GM18520 (cell line): Measurements from ENCODE around the gene ROMO1.
"Not testable (repeated sequence)": the region's sequence is repeated elsewhere in the genome, so short reads cannot be mapped to it uniquely, and the experiment has no call there.

ENCODE experiments used
- ATAC-seq: cut with Tn5 transposase; IDR thresholded peaks from one replicate; pipeline ENCODE4 v1.9.1; 2021; ENCODE audit not compliant: unreplicated experiment

The ROMO1 gene

DNA sequence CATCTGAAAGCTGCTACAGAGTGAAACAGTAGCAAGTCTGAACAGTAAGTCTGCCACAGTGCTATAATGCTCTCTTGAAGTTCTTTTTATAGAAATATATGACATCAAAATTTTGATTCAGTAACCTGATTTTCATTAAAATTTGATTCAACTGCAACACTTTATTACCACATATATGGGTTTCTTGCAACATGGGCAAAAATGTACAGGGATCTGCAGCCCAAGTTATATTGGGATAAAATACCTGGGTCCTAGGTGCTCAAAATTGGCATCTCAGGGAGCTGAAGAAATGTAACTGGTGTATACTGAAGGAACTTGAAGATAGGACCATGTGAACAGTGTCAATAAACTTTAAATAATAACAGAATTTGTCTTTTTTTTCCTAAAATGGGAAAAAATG, 10.8 kb downstream of the ROMO1 start:
- no peak for ATAC-seq

DNA sequence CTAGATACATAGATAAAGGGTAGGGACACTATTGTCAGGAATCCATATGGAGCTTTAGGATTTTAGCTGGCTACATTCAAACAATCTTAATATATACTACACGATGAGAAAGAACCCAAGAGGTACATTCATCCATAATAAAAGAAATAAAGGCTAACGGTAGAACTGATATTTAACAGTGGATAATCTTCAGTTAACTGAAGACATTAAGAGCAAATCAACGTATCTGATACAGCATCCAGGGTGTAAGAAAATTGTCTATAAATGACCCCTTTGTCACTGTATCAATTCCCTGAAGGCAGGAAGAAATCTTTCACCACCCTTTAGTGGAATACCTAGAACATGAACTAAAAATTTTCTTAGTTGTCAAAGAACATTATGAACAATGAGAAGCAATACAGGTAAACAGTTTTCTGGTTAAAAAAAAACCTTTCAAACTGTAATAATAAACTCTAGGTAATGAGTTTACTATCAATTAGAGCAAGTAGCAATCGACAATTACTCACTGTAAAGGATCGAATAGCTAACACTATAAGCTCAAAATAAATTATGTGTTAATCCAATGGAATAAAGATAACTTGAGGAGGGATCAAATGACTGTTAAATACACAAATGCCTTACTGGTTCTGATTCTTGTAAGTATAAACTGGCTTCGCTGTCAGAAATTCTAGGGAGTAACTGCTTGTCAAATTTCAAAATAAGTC, 11.8 kb downstream of the ROMO1 start:
- no peak for ATAC-seq

DNA sequence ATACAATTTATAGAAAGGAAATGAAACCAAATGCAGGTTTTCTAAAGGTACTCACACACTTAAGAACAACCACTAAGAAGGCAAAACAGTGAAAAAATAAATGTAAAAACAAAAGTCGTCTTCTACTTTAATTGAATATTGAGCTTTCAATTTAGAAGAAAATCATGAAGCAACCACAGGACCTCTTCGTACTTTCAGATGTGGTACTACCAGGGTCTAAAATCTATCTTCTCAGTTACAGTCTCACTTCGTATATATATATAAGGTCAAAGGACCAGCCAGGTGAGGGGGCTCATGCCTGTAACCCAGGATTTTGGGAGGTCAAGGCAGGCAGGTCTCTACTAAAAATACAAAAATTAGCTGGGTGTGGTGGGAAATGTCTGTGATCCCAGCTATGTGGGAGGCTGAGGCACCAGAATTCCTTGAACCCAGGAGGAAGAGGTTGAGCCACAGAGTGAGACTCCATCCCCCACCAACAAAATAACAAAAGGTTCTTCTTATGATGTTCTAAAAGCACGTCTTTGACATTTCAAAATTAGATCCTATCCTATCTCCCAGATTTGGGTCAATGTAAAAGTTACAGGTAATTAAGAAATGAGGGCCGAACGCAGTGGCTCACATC, 12.5 kb downstream of the ROMO1 start:
- no peak for ATAC-seq

DNA sequence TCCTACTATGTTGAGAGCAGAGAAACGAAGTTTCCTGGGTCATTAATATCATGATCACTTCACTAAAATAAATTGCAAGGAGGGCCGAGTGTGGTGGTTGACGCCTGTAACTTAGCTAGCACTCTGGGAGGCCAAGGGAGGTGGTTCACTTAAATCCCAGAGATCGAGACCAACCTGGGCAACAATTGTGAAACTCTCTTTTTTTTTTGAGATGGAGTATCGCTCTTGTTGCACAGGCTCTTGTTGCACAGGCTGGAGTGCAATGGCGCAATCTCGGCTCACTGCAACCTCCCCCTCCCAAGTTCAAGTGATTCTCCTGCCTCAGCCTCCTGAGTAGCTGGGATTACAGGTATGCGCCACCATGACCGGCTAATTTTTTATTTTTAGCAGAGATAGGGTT, 13.9 kb downstream of the ROMO1 start:
- ATAC-seq, result not testable (repeated sequence)

DNA sequence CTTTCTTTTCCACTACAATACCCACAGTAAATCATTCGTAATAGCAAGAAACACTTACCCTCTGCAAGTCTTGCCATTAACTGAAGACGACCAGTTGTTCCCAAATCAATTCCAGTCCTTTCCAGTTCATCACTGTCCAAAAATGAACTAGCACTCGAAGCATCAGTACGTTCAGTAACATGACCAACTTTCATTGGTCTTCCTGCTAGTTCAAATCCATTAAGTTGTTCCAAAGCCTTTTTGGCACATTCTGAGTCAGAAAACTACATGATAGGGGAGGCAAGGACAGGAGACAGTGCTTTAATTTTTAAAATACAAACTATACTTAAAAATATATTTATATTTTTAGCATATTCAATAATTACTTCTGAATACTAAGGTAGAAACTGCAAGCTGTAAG, 14.9 kb downstream of the ROMO1 start:
- no peak for ATAC-seq

DNA sequence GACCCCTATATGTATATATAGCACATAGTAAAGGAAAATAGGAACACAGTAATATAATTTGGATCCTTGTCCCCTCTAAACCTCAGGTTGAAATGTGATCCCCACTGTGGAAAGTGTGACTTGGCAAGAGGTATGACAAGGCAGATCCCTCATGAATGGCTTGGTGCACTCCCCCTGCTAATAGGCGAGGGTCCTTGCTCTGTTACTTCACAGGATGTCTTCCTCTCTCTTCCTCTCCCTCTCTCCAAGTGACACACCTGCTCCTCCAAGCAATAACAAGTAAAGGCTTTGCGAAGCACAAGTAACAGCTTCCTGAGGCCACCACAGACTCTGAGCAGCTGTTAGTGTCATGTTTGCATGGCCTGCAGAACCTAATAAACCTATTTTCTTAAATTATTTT, 16.4 kb downstream of the ROMO1 start:
- no peak for ATAC-seq

DNA sequence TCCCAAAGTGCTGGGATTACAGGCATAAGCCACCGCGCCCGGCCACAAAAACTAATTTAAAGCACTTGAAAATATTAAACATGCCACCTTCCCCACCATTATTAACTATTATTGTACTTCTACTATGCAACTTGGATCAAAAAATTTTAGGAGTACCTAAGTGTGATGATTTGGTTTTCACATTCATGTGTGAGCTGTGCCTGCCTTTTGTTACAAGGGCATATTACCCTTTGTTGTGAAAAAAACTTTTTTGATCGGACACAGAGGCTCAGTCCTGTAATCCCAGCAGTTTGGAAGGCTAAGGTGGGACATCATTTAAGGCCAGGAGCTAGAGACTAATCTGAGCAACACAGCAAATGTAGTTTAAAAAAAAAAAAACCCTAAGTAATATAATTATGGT, 17.1 kb downstream of the ROMO1 start:
- ATAC-seq, result no peak

DNA sequence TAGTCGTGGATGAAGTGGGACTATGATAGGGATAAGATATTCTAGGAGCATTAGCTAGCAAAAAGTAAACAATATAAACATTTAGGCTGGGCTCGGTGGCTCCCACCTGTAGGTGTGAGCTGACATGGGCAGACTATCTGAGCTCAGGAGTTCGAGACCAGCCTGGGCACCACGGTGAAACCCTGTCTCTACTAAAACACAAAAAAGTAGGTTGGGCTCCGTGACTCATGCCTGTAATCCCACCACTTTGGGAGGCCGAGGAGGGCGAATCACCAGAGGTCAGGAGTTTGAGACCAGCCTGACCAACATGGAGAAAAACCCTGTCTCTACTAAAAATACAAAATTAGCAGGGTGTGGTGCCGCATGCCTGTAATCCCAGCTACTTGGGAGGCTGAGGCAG, 19.1 kb downstream of the ROMO1 start:
- ATAC-seq, result not testable (repeated sequence)

DNA sequence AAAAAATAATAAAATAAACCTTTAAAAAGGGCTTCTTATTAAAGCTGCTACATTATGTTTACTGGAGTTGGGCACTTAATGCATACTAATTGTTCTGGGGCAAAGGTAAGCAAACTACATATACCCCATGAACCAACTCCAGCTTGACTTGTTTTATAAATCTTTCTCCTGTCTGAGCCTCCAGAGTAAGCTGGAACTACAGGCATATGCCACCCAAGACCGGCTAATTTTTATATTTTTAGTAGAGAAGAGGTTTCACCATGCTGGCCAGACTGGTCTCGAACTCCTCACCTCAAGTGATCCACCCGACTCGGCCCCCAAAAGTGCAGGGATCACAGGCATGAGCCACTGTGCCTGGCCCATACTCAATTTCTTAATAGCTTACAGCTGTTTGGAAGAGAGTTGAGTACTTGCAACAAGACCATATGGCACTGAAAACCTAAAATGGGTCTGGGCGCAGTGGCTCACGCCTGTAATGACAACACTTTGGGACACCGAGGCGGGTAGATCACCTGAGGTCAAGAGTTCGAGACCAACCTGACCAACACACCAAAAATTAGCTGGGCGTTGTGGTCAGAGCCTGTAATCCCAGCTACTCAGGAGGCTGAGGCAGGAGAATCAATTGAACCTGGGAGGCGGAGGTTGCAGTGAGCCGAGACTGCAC, 19.9 kb downstream of the ROMO1 start:
- no peak for ATAC-seq

DNA sequence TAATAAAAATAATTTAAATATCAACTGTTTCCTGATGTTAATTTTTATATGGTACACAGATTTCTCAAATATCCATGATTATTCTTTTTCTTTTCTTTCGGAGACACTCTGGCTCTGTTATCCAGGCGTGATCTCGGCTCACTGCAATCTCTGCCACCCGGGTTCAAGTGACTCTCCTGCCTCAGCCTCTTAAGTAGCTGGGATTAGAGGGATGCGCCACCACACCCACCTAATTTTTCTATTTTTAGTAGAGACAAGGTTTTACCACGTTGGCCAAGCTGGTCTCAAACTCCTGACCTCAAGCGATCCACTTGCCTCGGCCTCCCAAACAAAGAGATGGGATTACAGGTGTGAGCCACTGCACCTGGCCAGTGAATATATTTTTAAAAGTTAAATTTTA, 20.5 kb downstream of the ROMO1 start:
- ATAC-seq, result no peak

DNA sequence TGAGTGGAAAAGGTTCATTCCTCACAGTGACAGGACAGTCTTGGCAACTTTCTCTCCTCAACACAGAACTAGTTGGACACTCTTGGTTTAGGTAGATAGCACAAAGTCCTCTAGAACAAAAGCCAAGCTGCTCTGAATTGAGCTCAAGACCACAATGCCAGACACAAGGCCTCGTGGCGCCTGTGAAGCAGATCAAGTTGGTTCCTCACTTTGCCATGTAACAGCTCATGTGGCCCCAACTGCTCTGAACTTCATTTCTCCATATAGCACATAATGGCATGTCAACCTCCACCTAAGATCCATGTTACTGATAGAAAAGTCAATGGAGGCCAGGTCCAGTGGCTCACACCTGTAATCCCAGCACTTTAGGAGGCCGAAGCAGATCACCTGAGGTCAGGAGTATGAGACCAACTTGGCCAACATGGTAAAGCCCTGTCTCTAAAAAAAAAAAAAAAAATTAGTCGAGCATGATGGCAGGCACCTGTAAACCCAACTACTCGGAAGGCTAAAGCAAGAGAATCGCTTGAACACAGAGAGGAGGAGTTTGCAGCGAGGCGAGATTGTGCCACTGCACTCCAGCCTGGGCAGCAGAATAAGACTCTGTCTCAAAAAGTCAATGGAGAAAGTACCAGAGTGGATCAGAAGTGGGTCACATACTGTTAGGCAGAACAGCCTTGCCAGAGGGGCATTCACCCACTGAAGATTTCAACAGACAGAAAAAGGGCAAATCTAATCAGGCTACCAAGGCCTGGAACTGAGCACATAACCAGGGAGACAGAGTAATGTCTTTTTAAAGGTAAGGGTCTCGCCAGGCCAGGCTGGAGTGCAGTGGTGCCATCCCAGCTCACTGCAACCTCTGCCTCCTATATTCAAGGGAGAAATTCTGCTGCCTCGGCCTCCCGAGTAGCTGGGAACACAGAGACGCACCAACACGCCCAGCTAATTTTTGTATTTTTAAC, 21.2 kb downstream of the ROMO1 start:
- no peak for ATAC-seq

DNA sequence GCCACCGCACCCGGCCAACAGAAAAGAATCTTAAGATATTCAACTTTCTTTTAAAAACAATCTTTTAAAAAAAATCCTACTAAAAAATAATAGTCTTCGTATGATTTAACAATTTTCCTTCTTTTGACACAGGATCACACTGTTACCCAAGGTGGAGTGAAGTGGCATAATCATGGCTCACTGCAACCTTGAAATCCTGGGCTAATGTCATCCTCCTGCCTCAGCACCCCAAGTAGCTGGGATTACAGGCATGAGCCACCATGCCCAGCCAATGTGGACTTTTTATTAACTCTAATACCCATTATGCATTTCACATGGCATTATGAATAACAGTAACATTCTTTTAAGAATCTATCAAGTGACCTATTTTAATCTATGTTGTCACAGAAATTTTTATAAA, 22.0 kb downstream of the ROMO1 start:
- ATAC-seq, result no peak

DNA sequence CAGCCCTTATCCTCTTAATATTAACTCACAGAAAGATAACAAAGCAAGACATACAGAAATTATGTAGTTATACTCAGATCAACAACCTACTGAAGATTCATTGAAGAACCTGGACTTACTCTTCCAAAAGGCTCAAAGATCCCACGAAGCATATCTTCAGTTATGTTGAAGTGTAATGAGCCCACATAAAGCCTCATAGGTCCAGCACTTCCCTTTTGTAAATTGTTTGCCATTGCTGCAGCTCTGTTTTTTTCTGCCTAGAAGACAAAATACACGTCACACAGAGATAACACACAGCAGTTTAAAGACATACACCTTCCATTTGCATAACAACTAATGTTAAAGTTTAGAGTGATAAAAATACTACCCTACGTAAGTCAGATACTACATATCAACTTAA, 22.4 kb downstream of the ROMO1 start:
- ATAC-seq, result no peak

DNA sequence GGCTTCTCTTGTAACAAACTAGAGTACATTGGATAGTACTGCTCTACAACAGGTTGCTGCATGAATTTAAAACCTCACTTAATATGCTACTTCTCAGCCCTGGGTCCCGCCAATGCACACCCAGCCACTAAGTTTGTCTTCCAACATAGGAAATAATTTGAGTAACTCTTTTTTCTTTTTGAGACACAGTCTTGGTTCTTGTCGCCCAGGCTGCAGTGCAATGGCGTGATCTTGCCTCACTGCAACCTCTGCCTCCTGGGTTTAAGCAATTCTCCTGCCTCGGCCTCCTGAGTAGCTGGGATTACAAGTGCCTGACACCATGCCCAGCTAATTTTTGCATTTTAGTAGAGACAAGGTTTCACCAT, 24.1 kb downstream of the ROMO1 start:
- ATAC-seq, result not testable (repeated sequence)

DNA sequence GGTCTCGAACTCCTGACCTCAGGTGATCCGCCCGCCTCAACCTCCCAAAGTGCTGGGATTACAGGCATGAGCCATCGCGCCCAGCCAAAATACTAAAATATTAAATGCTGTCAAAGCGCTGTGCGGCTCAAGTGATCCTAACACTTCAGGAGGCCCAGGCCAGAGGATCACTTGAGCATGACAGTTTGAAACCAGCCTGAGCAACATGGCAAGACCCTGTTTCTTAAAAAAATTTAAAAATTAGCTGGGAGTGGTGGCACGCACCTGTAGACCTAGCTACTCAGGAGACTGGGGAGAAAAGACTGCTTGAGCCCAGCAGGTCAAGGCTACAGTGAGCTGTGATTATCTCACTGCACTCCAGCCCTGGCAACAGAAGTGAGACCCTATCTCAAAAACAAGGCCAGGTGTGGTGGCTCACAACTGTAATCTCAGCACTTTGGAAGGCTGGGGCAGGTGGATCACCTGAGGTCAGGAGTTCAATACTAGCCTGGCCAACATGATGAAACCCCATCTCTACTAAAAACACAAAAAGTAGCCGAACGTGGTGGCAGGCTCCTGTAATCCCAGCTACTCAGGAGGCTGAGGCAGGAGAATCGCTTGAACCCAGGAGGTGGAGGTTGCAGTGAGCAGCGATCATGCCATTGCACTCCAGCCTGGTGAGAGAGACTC, 24.6 kb downstream of the ROMO1 start:
- ATAC-seq, result not testable (repeated sequence)

DNA sequence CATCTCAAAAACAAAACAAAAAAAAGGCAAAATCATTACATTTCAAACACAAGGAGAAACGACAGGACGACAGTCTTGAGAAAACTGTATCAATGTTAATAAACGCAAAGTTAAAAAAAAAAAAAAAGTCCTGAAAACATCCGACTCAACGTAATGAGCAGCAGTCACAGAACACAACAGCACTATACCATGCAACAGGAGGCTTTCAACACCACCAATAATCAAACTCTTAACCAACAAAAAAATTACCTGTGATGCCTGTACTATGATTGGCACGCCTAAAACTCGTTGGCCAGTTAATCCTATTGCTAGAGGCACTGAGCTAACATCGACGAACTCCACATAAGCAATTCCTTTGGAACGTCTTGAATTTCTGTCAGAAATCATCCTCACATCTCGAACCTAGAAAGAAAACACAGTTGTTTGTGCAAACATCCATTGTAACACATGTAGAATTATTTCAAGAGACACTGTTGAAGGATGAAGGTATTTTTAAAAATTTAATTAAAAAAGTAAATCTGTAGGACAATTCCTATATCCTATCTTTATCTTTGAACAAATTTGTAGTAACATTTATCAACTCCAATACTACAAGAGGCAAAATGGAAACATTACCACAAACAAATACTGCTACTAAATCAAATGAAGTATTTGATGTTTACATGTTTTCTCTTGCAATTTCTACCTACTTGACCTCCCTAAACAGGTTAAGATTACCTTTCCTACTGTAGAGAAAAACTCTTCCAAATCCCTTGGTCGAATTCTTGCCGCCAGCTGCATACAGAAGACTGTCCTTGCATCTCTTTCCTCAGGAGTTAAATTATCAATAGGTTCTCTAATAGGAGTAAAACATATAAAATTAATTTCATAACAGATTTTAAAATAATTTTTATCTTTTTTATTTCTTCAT, 25.4 kb downstream of the ROMO1 start:
- ATAC-seq, result no peak

DNA sequence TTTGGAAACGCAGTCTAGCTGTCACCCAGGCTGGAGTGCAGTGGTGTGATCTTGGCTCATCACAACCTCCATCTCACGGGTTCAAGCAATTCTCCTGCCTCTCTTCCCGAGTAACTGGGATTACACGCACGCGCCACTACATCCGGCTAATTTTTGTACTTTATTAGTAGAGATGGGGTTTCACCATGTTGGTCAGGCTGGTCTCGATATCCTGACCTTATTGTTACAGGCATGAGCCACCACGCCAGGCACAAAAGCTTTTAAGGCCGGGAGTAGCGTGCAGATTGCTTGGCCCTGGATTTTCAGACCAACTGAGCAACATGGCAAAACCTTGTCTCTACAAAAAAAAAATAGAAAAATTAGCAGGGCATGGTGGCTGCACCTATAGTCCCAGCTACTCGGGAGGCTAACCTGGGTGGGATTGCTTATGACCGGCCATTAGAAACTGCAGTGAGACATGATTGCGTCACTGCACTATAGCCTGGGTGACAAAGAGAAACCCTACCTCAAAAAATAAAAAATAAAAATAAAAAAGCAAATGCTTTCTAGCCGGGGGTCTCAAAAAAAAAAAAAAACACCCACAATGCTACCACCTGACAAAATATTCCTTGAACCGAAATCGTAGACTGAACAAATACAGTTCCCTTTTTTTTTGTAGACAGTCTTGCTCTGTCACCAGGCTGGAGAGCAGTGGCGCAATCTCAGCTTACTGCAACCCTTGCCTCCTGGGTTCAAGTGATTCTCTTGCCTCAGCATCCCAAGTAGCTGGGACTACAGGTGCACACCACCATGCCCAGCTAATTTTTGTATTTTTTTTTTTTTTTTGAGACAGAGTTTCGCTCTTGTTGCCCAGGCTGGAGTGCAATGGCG, 27.9 kb downstream of the ROMO1 start:
- ATAC-seq, result no peak

DNA sequence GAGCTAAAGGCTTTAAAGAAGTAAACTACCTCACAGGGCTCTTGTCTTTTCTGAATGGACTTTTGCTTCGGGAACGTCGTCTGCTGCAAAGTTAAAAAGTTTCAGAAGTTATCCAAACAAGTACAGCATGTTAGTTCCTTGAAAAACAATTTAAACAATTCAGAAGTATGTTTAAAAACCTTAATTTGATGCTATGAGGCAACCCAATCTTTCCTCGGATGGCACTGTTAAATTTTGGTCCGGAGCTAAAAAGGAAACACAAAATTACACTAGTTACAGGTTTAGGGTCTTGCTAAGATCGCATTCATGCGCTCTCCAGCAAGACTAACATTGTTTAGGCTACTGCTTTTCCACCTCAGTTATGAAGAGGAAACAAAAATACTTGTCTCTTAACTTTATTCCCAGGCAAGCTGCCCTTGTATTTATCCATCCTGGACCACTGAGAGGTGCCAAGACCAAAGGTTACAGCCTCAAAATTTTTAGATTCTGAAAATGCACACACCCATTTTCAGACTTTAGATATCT, 30.1 kb downstream of the ROMO1 start:
- no peak for ATAC-seq
